CD4-positive, alpha-beta T cell treated with Interleukin-4 for 4 hours (primary cell): ENCODE results near the gene MAP3K19.
A peak's percentile ranks its signal among the peaks of the same experiment; 100 is the strongest.
"Not testable (repeated sequence)": the region's sequence is repeated elsewhere in the genome, so short reads cannot be mapped to it uniquely, and the experiment has no call there.

ENCODE experiments used
- DNase-seq: peaks from one replicate; pipeline ENCODE4 v3.0.0-alpha.2; 2020

The MAP3K19 gene

GRCh38 chr2:134982603-134983002 is 64.6 kb downstream of the MAP3K19 start:
- no peak for DNase-seq

DNA sequence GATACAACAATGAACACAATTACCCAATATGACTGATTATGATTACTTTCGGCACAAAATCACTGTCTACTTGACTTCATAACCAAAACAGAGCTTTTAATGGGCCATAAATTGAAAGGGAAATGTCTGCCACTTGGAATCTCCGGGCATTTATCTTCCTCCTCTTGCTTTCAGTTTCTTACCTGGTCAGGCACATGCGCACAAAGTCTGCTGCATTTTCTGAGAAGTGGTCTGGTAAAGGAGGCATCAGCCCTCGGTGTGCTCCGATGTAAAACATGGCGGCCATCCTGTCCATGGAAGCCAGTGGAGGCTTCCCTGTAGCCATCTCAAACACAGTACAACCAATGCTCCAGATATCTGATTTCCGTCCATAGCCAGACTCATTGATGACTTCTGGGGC is 66.6 kb downstream of the MAP3K19 start:
- DNase-seq = no peak

- no peak for DNase-seq
These were observed 68.0 kb downstream of the MAP3K19 start for GRCh38 chr2:134979221-134979620.

DNA sequence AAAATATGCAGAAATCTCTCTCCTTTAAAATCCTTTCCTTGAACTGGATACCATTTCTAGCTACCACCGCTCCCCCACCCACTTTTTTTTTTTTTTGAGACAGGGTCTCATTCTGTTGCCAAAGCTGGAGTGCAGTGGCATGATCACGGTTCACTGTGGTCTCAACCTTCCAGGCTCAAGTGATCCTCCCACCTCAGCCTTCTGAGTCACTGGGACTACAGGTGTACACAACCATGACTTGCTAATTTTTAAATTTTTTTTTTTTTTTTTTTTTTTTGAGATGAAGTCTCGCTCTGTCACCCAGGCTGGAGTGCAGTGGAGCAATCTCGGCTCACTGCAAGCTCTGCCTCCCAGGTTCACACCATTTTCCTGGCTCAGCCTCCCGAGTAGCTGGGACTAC is 70.1 kb downstream of the MAP3K19 start:
- DNase-seq = not testable (repeated sequence)

- DNase-seq = no peak
These were observed 71.1 kb downstream of the MAP3K19 start for GRCh38 chr2:134976074-134976702.

DNA sequence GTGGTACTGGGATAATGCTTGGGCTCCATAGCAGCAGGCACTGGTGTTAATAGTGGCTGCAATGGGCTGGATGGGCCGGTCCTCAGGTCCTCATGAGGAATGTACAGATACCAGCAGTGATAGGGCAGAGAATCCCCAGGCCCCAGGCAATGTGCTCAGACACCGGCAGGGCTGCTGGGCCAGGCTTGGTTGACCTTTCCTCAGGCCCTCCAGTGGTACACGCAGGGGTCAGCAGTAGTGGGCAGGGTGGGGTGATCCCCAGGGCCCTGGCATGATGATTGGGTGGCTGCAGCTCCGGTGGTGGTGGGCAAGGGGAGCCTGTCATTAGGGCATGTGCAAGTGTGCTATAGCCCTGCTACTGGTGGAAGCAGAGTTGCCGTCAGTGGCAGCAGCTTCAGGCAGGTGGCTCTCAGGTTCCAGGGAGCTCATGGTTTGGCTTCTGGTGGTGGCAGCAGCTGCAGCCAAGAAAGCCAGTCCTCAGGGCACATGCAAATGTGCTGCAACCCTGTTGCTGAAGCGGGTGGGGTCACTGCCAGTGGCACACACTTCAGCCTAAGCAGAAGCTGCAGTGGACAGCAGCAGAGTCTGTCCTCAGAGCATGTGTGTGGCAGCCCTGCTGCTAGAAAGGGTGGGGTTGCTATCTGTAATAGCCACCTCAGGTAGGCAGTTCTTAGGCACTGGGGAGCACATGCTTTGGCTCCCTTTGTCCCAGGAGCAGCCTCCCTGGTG is 71.8 kb downstream of the MAP3K19 start:
- no peak for DNase-seq

GRCh38 chr2:134973241-134974138 is 73.8 kb downstream of the MAP3K19 start:
- DNase-seq = no peak

GRCh38 chr2:134967166-134967565 is 80.1 kb downstream of the MAP3K19 start:
- not testable (repeated sequence) for DNase-seq

DNA sequence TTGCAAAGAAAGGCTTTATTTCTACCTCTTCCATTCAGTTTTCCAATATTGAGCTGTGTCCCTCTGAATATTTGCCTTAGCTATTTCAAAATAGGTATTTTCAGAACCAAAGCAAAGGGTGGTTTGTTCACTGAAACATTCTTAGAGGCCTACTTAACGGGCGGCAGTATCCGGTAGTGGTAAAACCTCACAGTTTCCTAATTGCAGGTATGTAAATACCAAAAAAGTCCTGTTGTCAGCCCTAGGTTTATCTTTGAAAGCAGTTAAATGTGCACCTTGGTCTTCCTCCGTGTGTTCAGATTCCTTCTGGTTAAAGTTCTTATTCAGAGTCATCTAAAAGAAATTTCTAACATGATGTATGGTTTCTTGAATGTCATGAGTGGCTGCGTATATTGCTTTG is 89.8 kb downstream of the MAP3K19 start:
- DNase-seq = no peak

DNA sequence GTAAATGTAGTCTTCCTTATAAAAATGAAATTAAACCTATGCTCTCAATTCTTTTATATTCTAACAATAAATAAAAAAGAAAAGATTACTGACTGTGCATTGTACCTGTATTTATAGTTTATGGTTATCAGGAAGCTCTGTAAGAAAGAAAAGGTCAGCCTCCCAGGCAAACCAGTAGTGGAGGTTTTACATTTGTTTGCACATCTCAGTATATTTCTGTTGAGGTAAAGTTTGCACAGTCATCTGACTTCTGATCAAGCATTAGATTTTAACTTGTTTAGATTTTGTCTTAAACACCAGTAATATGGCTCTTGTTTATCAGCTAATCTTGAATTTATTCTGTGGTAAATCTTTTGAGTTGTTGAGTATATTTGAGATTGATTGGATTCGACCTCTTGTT is 91.5 kb downstream of the MAP3K19 start:
- DNase-seq = no peak

DNA sequence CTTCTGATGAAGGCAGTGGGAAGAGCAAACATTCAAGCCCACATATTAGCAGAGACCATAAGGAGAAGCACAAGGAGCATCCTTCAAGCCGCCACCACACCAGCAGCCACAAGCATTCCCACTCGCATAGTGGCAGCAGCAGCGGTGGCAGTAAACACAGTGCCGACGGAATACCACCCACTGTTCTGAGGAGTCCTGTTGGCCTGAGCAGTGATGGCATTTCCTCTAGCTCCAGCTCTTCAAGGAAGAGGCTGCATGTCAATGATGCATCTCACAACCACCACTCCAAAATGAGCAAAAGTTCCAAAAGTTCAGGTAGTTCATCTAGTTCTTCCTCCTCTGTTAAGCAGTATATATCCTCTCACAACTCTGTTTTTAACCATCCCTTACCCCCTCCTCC is 93.2 kb downstream of the MAP3K19 start:
- no peak for DNase-seq

GRCh38 chr2:134952608-134953007 is 94.6 kb downstream of the MAP3K19 start:
- no peak for DNase-seq

GRCh38 chr2:134950886-134951285 is 96.4 kb downstream of the MAP3K19 start:
- DNase-seq = no peak

DNA sequence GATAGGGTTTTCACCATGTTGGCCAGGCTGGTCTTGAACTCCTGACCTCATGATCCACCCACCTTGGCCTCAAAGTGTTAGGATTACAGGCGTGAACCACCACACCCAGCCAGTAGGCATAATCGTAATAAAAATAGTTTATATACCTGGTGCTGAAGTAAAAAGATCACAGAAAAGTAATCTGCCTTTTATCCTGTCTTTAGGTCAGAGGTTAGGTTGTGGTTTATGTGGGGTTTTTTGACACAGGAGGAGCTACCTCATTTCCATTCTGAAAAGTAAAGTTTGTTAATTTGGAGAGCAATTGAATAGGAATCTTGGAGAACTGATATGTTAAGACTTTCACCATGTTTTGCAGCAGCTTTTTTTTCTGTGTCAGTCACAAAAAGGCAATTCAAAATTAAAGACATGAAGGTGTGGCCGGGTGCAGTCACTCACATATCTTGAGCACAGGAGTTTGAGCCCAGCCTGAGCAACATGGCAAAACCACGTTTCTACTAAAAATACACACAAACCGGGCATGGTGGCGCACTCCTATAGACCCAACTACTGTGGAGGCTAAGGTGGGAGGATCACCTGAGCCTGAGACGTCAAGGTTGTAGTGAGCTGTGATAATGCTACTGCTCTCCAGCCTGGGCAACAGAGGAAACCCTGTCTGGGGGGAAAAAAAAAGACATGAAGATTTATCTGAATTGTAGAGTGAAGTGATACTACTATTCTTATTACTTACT is 97.1 kb downstream of the MAP3K19 start:
- no peak for DNase-seq

GRCh38 chr2:134946073-134946472 is 101.2 kb downstream of the MAP3K19 start:
- DNase-seq = no peak

DNA sequence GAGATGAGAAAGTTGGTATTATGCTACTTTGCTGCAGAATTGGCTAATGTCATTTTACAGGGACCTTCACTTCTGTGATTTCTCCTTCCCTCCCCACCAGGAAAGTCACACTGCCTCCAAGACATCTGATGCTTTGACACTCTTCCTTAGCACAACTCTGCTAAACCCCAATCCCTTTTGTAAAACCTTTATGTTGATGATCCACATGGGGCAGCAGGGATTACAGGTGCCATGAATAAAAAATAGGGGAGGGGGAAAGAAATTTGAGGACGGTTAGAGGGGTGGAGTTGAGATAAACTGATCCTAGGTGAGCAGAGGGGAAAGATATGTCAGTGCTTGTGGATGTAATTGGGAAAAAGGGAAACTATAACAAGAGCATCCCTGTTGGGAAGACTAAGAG is 102.3 kb downstream of the MAP3K19 start:
- DNase-seq = no peak

DNA sequence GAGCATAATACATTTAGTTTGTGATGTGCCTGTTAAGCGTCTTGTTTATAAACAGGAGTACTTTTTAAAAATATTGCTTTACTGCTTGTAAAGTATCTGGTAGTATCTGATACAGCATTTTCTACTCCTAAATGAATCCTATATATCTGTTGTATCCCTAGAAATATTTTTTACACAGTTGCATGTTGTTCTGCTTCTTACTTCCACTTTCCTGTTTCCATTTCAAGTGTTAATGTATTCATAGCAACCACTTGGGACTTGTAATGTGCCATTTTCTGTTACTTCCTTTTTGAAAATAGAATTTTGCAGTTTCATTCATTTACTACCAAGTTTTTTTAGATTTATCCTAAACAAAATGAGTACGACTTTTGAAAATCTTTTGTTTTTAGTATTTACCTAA is 103.7 kb downstream of the MAP3K19 start:
- no peak for DNase-seq

DNA sequence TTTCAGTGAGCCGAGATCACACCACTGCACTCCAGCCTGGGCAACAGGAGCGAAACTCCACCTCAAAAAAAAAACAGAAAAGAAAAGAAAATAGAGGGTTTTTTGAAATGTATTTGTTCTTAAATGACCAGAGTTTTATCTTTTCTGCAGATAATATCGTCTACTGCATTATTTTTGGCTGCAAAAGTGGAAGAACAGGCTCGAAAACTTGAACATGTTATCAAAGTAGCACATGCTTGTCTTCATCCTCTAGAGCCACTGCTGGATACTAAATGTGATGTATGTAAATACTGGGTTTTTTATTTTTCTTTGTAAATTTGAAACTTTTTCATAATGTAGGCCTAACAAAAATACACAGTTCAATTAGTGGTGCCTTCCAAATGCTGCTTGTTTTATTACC is 110.6 kb downstream of the MAP3K19 start:
- no peak for DNase-seq

- no peak for DNase-seq
These were observed 112.6 kb downstream of the MAP3K19 start for GRCh38 chr2:134934641-134935040.

DNA sequence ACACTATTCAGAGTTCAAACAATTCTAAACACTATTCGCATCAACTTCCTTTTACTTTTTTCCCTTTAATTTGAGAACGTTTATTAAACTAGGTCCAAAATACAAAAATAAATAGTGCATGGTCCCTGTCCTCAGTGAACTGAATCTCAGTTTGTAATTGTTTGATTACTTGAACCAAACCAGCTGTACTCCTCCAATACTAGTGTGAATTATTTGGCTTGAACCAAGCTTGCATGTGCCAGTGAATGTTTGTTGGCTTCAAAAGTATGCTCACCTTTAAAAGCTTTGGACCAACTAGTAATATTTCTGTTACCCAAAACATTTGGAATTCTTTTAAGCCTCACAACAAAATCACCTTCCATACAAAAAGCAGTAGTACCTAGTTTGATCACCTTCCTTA is 113.1 kb downstream of the MAP3K19 start:
- no peak for DNase-seq

DNA sequence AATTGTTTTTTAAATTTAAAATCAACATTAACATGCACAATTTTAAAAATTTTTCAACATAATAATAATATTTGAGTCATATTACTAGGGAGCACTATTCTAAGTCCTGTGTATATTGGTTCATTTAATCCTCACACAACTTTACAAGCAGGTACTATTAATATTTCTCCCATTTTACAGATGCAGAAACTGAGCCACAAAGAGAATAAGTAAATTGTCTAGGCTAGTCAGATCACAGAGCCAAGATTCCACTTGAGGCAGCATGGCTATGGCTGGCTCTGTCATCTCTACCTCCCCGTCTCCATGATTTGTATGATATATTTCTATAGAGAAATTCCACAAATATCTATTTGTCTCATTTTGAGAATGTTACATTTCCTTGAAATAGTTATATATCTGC is 113.5 kb downstream of the MAP3K19 start:
- no peak for DNase-seq

- DNase-seq = no peak
These were observed 114.3 kb downstream of the MAP3K19 start for GRCh38 chr2:134932864-134933526.

GRCh38 chr2:134927195-134927594 is 120.1 kb downstream of the MAP3K19 start:
- DNase-seq = peak; percentile 2
